ENCODE data around the gene ZSCAN18.
A peak's percentile ranks its signal among the peaks of the same experiment; 100 is the strongest.

Gene ZSCAN18

DNA sequence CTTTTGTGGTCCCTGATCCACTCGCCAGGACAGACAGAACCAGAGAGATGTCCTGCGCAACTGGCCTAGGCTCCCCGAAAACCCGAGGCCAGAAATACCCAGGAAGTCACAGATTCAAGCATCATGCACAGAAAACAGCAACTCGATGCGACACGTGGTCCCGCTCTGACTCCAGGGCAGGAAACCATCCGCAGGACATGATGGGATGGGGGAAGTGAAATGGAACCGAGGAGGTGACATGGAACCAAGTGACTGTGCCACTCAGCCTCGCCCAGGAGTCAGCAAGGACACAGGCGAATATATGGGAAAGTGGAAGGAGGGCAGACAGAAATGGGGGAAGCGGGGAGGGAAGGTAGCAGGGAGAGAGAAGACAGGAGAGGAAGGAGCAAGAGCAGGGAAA, 1.1 kb downstream of the ZSCAN18 start:
- H3K4me3 ChIP-seq (ENCODE audit: low read length): peak overlapping the region; percentile 88
- no peak for DNase-seq (ENCODE audit: low read depth)
- no peak for TF ChIP-seq CTCF (conservative IDR thresholded peaks at IDR 0.05; ENCODE audit: low read depth, low read length)

- TF ChIP-seq CTCF (conservative IDR thresholded peaks at IDR 0.05; ENCODE audit: low read depth, low read length): no peak
- DNase-seq (ENCODE audit: low read depth): no peak
- H3K4me3 ChIP-seq (ENCODE audit: low read length): no peak overlapping the region
Observed at GRCh38 chr19:58095328-58095727, 2.7 kb downstream of the ZSCAN18 start.

DNA sequence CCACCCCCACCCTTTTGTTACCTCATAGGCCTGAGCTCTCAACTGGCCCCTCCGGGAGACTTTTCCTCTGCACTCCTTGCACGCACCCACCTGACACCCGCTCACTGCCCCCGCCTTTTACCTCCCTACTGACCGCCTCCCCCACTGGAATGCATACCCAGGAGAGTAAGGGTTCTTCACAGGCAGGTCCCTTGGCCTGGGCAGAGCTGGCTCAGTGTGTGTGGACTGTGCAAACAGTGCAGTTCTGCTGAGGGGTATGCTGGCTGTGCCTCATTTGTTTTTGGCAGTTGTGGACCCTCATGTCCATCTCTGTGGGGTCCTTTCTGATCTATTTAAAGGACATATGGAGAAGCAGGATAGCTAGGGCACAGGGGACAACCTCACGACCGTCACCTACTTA, 5.0 kb downstream of the ZSCAN18 start:
- DNase-seq (ENCODE audit: low read depth): no peak
- TF ChIP-seq CTCF (conservative IDR thresholded peaks at IDR 0.05; ENCODE audit: low read depth, low read length): no peak
- no peak overlapping the region for H3K4me3 ChIP-seq (ENCODE audit: low read length)

- DNase-seq (ENCODE audit: low read depth): no peak
- H3K4me3 ChIP-seq (ENCODE audit: low read length): no peak overlapping the region
- no peak for TF ChIP-seq CTCF (conservative IDR thresholded peaks at IDR 0.05; ENCODE audit: low read depth, low read length)
Observed at GRCh38 chr19:58091251-58091995, 6.6 kb downstream of the ZSCAN18 start.

- H3K4me3 ChIP-seq (ENCODE audit: low read length): no peak overlapping the region
- no peak for TF ChIP-seq CTCF (conservative IDR thresholded peaks at IDR 0.05; ENCODE audit: low read depth, low read length)
- DNase-seq (ENCODE audit: low read depth): no peak
Observed at GRCh38 chr19:58089846-58090245, 8.2 kb downstream of the ZSCAN18 start.

DNA sequence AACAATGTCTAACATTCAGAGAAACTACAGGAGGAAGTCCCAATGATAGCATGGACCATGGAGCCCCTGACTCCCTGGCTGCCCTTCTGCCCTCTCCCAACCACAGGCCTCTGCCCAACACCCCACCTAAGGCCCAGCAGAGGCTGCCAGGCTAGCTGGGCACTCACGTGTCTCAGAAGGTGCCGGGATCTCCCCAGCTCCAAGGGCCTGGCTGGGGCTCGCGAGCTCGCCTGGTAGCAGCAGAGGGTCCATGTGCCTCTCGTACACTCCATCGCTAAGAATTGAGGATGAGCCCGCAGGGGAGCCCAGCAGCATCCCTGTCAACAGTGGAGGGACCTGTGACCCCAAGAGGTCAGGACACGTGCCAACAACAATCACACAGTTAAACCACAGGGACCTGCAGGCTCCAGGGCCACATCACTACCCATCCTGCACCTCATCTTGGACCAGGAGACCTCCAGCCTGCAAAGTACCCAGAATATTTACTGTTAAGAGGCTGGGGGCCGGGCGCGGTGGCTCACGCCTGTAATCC, 9.4 kb downstream of the ZSCAN18 start:
- H3K4me3 ChIP-seq (ENCODE audit: low read length): no peak overlapping the region
- no peak for TF ChIP-seq CTCF (conservative IDR thresholded peaks at IDR 0.05; ENCODE audit: low read depth, low read length)

More for the DNA sequence above, 9.4 kb downstream of the ZSCAN18 start:
- no peak for DNase-seq (ENCODE audit: low read depth)
